Loucy (cell line): Measurements from ENCODE around the gene ATG10.

Experiments used
- H2AFZ ChIP-seq: fragments of 200-600 bp; sonication (generic); 2 replicates; pipeline ENCODE4 v1.6.0; 2016; ENCODE audit warnings: antibody characterized with exemption, mild to moderate bottlenecking, low read length, moderate library complexity
- H3F3A ChIP-seq: fragments of 200-600 bp; 2 replicates; pipeline ENCODE4 v1.6.0; 2016; ENCODE audit warnings: antibody characterized with exemption, low read depth, mild to moderate bottlenecking
- H3K27me3 ChIP-seq: fragments of 200-600 bp; sonication (generic); 2 replicates; pipeline ENCODE4 v1.6.1; 2014; ENCODE audit warnings: low read length, mild to moderate bottlenecking; ENCODE audit not compliant: insufficient read depth, poor library complexity, severe bottlenecking
- H3K36me3 ChIP-seq: fragments of 200-600 bp; sonication (generic); 2 replicates; pipeline ENCODE4 v1.6.1; 2016; ENCODE audit warnings: low read length; ENCODE audit not compliant: insufficient read depth
- H3K4me1 ChIP-seq: fragments of 200-600 bp; sonication (generic); 2 replicates; pipeline ENCODE4 v1.5.1; 2014; ENCODE audit warnings: low read length, mild to moderate bottlenecking; ENCODE audit not compliant: insufficient read depth, poor library complexity, severe bottlenecking
- H3K4me2 ChIP-seq: fragments of 200-600 bp; sonication (generic); 2 replicates; pipeline ENCODE4 v1.6.0; 2014; ENCODE audit warnings: antibody characterized with exemption, low read length, low read depth, mild to moderate bottlenecking; ENCODE audit not compliant: poor library complexity, severe bottlenecking
- H3K4me3 ChIP-seq: fragments of 200-600 bp; sonication (generic); 2 replicates; pipeline ENCODE4 v1.5.1; 2014; ENCODE audit warnings: low read length, mild to moderate bottlenecking, mixed read lengths; ENCODE audit not compliant: poor library complexity, severe bottlenecking
- H3K79me2 ChIP-seq: fragments of 200-600 bp; sonication (generic); 2 replicates; pipeline ENCODE4 v1.6.1; 2014; ENCODE audit warnings: low read length; ENCODE audit not compliant: insufficient read depth
- H3K9ac ChIP-seq: fragments of 200-600 bp; sonication (generic); 2 replicates; pipeline ENCODE4 v1.6.0; 2014; ENCODE audit warnings: mild to moderate bottlenecking, low read depth, low read length, moderate library complexity; ENCODE audit not compliant: poor library complexity, severe bottlenecking
- H3K9me2 ChIP-seq: fragments of 200-600 bp; sonication (generic); replicated peaks from 2 replicates; pipeline ENCODE4 v1.6.1; 2016; ENCODE audit warnings: low read depth, low read length, mixed read lengths
- H3K9me3 ChIP-seq: fragments of 200-600 bp; sonication (generic); 2 replicates; pipeline ENCODE4 v1.6.1; 2014; ENCODE audit warnings: mild to moderate bottlenecking, antibody characterized with exemption, low read length, low read depth; ENCODE audit not compliant: insufficient read depth
- H4K20me1 ChIP-seq: fragments of 200-600 bp; sonication (generic); 2 replicates; pipeline ENCODE4 v1.6.0; 2014; ENCODE audit warnings: antibody characterized with exemption, low read length, mild to moderate bottlenecking; ENCODE audit not compliant: insufficient read depth, poor library complexity, severe bottlenecking
- CTCF ChIP-seq: fragments of 200-600 bp; sonication (generic); conservative IDR thresholded peaks from 2 replicates; pipeline ENCODE4 v1.5.1; 2014; ENCODE audit warnings: mild to moderate bottlenecking, antibody characterized with exemption, low read length
- EZH2phosphoT487 ChIP-seq: fragments of 200-600 bp; IDR thresholded peaks from 2 replicates; pipeline ENCODE4 v1.6.1; 2018; ENCODE audit warnings: antibody characterized with exemption, mild to moderate bottlenecking, moderate library complexity, borderline replicate concordance

The ATG10 gene

GRCh38 chr5:82165740-82166530, 194.1 kb downstream of the ATG10 start:
- H3K4me2 ChIP-seq = no peak overlapping the region
- H2AFZ ChIP-seq = no peak overlapping the region; the same call in 1 of the 2 replicates

GRCh38 chr5:82167372-82167935, 195.6 kb downstream of the ATG10 start:
- TF ChIP-seq CTCF (no peak), EZH2phosphoT487 (no peak)
- no peaks in the 10 kb centered on the region for H3K9me2 ChIP-seq
- no peaks in the 10 kb centered on the region for H3K36me3 ChIP-seq
- H3K79me2 ChIP-seq = no peaks in the 10 kb centered on the region
- H3K4me2 ChIP-seq = no peak overlapping the region
- peaks cover 25% of the 10 kb centered on the region for H3K4me1 ChIP-seq
- H3F3A ChIP-seq = no peaks in the 10 kb centered on the region
- H3K27me3 ChIP-seq = no peaks in the 10 kb centered on the region
- H3K9me3 ChIP-seq = no peaks in the 10 kb centered on the region
- no peaks in the 10 kb centered on the region for H4K20me1 ChIP-seq
- no peak overlapping the region for H2AFZ ChIP-seq
- H3K9ac ChIP-seq = no peak overlapping the region
- H3K4me3 ChIP-seq = no peak overlapping the region

More at GRCh38 chr5:82165740-82166530, 194.1 kb downstream of the ATG10 start:
- Histone ChIP-seq H3K4me3 (no peak overlapping the region), H3K9ac (peak overlapping the region; percentile 31), H3K4me1 (peaks cover 27% of the 10 kb centered on the region), H3K9me2 (no peaks in the 10 kb centered on the region), H4K20me1 (no peaks in the 10 kb centered on the region), H3K9me3 (no peaks in the 10 kb centered on the region), H3K79me2 (no peaks in the 10 kb centered on the region), H3K27me3 (no peaks in the 10 kb centered on the region), H3F3A (no peaks in the 10 kb centered on the region), H3K36me3 (no peaks in the 10 kb centered on the region)
- TF ChIP-seq CTCF (peak; percentile 95), EZH2phosphoT487 (no peak)

GRCh38 chr5:82168294-82168693, 196.5 kb downstream of the ATG10 start:
- Histone ChIP-seq H3K4me3 (no peak overlapping the region), H3K4me1 (peaks cover 23% of the 10 kb centered on the region), H3K9ac (no peak overlapping the region), H3F3A (no peaks in the 10 kb centered on the region), H3K27me3 (no peaks in the 10 kb centered on the region), H4K20me1 (no peaks in the 10 kb centered on the region), H3K9me2 (no peaks in the 10 kb centered on the region), H2AFZ (no peak overlapping the region), H3K9me3 (no peaks in the 10 kb centered on the region), H3K79me2 (no peaks in the 10 kb centered on the region), H3K4me2 (no peak overlapping the region), H3K36me3 (no peaks in the 10 kb centered on the region)
- TF ChIP-seq CTCF = no peak
- no peak for TF ChIP-seq EZH2phosphoT487
